Measurements from ENCODE around the gene CUX1.

The CUX1 gene

DNA sequence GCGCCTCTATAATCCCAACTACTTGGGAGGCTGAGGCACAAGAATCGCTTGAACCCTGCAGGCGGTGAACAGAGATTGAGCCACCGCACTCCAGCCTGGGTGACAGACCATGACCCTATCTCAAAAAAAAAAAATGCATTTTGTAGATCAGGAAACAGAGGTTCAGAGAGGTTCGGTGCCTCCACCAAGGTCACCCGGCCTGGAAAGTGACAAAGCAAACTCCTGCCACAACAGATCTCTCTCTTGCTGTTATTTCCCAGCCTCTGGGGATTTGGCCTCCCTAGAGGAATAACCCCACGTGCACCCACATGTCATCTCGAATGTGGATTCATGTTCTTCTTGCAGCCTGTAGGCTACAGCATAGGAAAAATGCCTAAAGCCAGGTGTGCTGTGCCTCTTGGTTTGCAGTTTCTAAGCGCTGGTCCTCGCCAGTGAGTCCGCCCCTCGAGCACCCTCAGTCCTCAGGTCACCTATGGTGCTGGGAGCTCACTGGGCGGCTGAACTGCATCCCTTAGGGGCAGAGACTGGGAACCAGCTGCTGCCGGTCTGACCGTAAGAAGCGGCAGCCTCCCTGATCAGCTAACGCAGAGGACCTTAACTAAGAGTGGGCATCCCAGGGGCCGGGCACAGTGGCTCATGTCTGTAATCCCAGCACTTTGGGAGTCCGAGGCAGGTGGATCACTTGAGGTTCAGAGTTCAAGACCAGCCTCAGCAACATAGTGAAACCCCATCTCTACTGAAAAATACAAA lies 417.6 kb downstream of the CUX1 start:
- H3K4me2 ChIP-seq (ENCODE audit: insufficient read depth, low read length) = no peak overlapping the region
- H3K4me3 ChIP-seq (ENCODE audit: low read depth in 1 of 2, low read length in 2 of 2) = no peak overlapping the region
- peaks cover 74% of the 10 kb centered on the region for H3K36me3 ChIP-seq (ENCODE audit: insufficient read depth, low read length)
- H3K9ac ChIP-seq (ENCODE audit: low read depth, low read length) = no peak overlapping the region
- H3K27me3 ChIP-seq (ENCODE audit: insufficient read depth, low read length, poor library complexity) = no peaks in the 10 kb centered on the region
- H4K20me1 ChIP-seq (ENCODE audit: insufficient read depth, low read length) = no peaks in the 10 kb centered on the region
- H2AFZ ChIP-seq (ENCODE audit: low read depth, low read length) = no peak overlapping the region
- no peaks in the 10 kb centered on the region for H3K9me3 ChIP-seq (ENCODE audit: insufficient read depth, low read length, severe bottlenecking)
- no peak overlapping the region for H3K27ac ChIP-seq (ENCODE audit: low read length)
- TF ChIP-seq, protein P1, sequence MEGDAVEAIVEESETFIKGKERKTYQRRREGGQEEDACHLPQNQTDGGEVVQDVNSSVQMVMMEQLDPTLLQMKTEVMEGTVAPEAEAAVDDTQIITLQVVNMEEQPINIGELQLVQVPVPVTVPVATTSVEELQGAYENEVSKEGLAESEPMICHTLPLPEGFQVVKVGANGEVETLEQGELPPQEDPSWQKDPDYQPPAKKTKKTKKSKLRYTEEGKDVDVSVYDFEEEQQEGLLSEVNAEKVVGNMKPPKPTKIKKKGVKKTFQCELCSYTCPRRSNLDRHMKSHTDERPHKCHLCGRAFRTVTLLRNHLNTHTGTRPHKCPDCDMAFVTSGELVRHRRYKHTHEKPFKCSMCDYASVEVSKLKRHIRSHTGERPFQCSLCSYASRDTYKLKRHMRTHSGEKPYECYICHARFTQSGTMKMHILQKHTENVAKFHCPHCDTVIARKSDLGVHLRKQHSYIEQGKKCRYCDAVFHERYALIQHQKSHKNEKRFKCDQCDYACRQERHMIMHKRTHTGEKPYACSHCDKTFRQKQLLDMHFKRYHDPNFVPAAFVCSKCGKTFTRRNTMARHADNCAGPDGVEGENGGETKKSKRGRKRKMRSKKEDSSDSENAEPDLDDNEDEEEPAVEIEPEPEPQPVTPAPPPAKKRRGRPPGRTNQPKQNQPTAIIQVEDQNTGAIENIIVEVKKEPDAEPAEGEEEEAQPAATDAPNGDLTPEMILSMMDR (IDR thresholded peaks at IDR 0.05; ENCODE audit: borderline replicate concordance, extremely low read depth, low read length, poor library complexity, severe bottlenecking) = no peak
- TF ChIP-seq EZH2 (IDR thresholded peaks at IDR 0.05; ENCODE audit: borderline replicate concordance, low read depth, low read length, severe bottlenecking) = no peak
- no peaks in the 10 kb centered on the region for H3K4me1 ChIP-seq (ENCODE audit: insufficient read depth, low read length)
- H3K79me2 ChIP-seq (ENCODE audit: insufficient read depth, low read length) = no peaks in the 10 kb centered on the region
- ATAC-seq (ENCODE audit: insufficient read depth, low read depth) (no peak), DNase-seq (no peak)

- H3K36me3 ChIP-seq (ENCODE audit: insufficient read depth, low read length) = peaks cover 78% of the 10 kb centered on the region
Measured at GRCh38 chr7:102236102-102236501, 418.7 kb downstream of the CUX1 start.

DNA sequence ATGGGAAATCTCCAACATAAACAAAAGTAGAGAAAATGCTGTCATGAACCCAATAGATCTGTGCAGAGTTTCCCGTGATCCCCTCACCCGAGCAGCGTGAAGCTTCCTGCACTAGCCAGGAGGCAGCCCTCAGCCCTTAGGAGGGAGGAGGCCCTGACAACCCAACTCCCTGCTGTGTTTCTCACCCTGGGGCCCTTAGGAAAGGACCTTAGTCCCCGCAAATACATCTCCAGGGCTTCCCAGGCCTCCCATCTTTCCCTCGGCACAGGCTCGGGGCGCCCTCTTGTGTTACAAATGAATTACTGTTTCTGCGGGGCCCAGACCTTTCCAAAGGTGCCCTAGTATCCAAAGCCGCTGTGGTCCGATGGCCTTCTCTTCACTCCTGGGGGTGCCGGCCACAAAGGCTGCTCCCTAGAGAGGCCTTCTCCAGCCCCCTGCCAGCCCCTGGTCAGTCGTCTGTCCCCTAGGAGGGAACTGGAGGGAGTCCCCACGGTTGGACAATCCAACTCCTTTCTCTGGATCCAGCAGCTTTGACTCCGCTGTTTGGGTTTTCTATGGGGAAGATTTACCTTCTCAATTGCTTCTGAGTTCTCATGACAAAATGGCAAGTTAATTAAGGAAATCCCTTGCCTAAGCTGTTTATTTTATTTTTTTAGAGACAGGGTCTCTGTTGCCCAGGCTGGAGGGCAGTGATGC lies 419.3 kb downstream of the CUX1 start:
- Histone ChIP-seq H3K79me2 (ENCODE audit: insufficient read depth, low read length) (no peaks in the 10 kb centered on the region), H3K27ac (ENCODE audit: low read length) (peak overlapping the region; percentile 4; the same call in 1 of the 2 replicates), H3K27me3 (ENCODE audit: insufficient read depth, low read length, poor library complexity) (no peaks in the 10 kb centered on the region), H3K4me1 (ENCODE audit: insufficient read depth, low read length) (no peaks in the 10 kb centered on the region), H3K9me3 (ENCODE audit: insufficient read depth, low read length, severe bottlenecking) (no peaks in the 10 kb centered on the region), H3K9ac (ENCODE audit: low read depth, low read length) (no peak overlapping the region), H4K20me1 (ENCODE audit: insufficient read depth, low read length) (no peaks in the 10 kb centered on the region), H3K36me3 (ENCODE audit: insufficient read depth, low read length) (peaks cover 84% of the 10 kb centered on the region), H2AFZ (ENCODE audit: low read depth, low read length) (no peak overlapping the region), H3K4me3 (ENCODE audit: low read depth in 1 of 2, low read length in 2 of 2) (no peak overlapping the region), H3K4me2 (ENCODE audit: insufficient read depth, low read length) (no peak overlapping the region)
- peak; percentile 61 for DNase-seq
- peak; percentile 95 for ATAC-seq (ENCODE audit: insufficient read depth, low read depth)
- TF ChIP-seq, protein P1 (IDR thresholded peaks at IDR 0.05; ENCODE audit: borderline replicate concordance, extremely low read depth, low read length, poor library complexity, severe bottlenecking) = peak; percentile 85
- TF ChIP-seq EZH2 (IDR thresholded peaks at IDR 0.05; ENCODE audit: borderline replicate concordance, low read depth, low read length, severe bottlenecking) = no peak

More at GRCh38 chr7:102236102-102236501, 418.7 kb downstream of the CUX1 start:
- Histone ChIP-seq H3K4me3 (ENCODE audit: low read depth in 1 of 2, low read length in 2 of 2) (no peak overlapping the region), H2AFZ (ENCODE audit: low read depth, low read length) (no peak overlapping the region), H3K79me2 (ENCODE audit: insufficient read depth, low read length) (no peaks in the 10 kb centered on the region), H3K9ac (ENCODE audit: low read depth, low read length) (no peak overlapping the region), H3K9me3 (ENCODE audit: insufficient read depth, low read length, severe bottlenecking) (no peaks in the 10 kb centered on the region), H3K4me2 (ENCODE audit: insufficient read depth, low read length) (no peak overlapping the region), H3K4me1 (ENCODE audit: insufficient read depth, low read length) (no peaks in the 10 kb centered on the region), H3K27ac (ENCODE audit: low read length) (0 out of 2 replicates have a peak overlapping the region, but pooled peaks have one; percentile 16), H4K20me1 (ENCODE audit: insufficient read depth, low read length) (no peaks in the 10 kb centered on the region), H3K27me3 (ENCODE audit: insufficient read depth, low read length, poor library complexity) (no peaks in the 10 kb centered on the region)
- no peak for TF ChIP-seq EZH2 (IDR thresholded peaks at IDR 0.05; ENCODE audit: borderline replicate concordance, low read depth, low read length, severe bottlenecking)
- TF ChIP-seq, protein P1 (IDR thresholded peaks at IDR 0.05; ENCODE audit: borderline replicate concordance, extremely low read depth, low read length, poor library complexity, severe bottlenecking) = no peak
- DNase-seq (no peak), ATAC-seq (ENCODE audit: insufficient read depth, low read depth) (no peak)
